GM23248 (cell line): ENCODE data around the gene CAPN13. TPM values are rescaled to one million over a fixed set of nuclear protein-coding genes. Genes with fewer than 3 reads are reported as not detected.

Source experiments
- DNase-seq: peaks from one replicate; pipeline ENCODE4 v3.0.0-alpha.2; 2015
- H2AFZ ChIP-seq: fragments of 200-600 bp; sonication (generic); 2 replicates; pipeline ENCODE4 v1.6.1; 2016; ENCODE audit warnings: antibody characterized with exemption
- H3F3A ChIP-seq: fragments of 200-600 bp; sonication (generic); 2 replicates; pipeline ENCODE4 v1.6.1; 2016; ENCODE audit warnings: mild to moderate bottlenecking, antibody characterized with exemption, mixed run types; ENCODE audit not compliant: insufficient read depth
- H3K27ac ChIP-seq: fragments of 200-600 bp; sonication (generic); 2 replicates; pipeline ENCODE4 v1.5.1; 2016; ENCODE audit warnings: mild to moderate bottlenecking
- H3K27me3 ChIP-seq: fragments of 200-600 bp; sonication (generic); replicated peaks from 2 replicates; pipeline ENCODE4 v1.6.1; 2016; ENCODE audit warnings: mild to moderate bottlenecking; ENCODE audit not compliant: insufficient read depth
- H3K36me3 ChIP-seq: fragments of 200-600 bp; sonication (generic); 2 replicates; pipeline ENCODE4 v1.6.1; 2016; ENCODE audit warnings: low read depth, mild to moderate bottlenecking
- H3K4me1 ChIP-seq: fragments of 200-600 bp; sonication (generic); 2 replicates; pipeline ENCODE4 v1.6.1; 2016; ENCODE audit warnings: mild to moderate bottlenecking; ENCODE audit not compliant: insufficient read depth
- H3K4me2 ChIP-seq: fragments of 200-600 bp; sonication (generic); one replicate; pipeline ENCODE4 v1.6.1; 2016; ENCODE audit warnings: mild to moderate bottlenecking; ENCODE audit not compliant: unreplicated experiment
- H3K4me3 ChIP-seq: fragments of 200-600 bp; sonication (generic); 2 replicates; pipeline ENCODE4 v1.5.1; 2016; ENCODE audit warnings: mild to moderate bottlenecking
- H3K79me2 ChIP-seq: fragments of 200-600 bp; sonication (generic); 2 replicates; pipeline ENCODE4 v1.6.1; 2016; ENCODE audit warnings: mild to moderate bottlenecking; ENCODE audit not compliant: insufficient read depth
- H3K9ac ChIP-seq: fragments of 200-600 bp; sonication (generic); 2 replicates; pipeline ENCODE4 v1.6.1; 2016; ENCODE audit warnings: mild to moderate bottlenecking
- H3K9me2 ChIP-seq: fragments of 200-600 bp; sonication (generic); 2 replicates; pipeline ENCODE4 v1.6.1; 2016; ENCODE audit warnings: mixed run types, mild to moderate bottlenecking, moderate library complexity; ENCODE audit not compliant: insufficient read depth
- H3K9me3 ChIP-seq: fragments of 200-600 bp; sonication (generic); one replicate; pipeline ENCODE4 v1.6.1; 2017; ENCODE audit warnings: low read depth
- H4K20me1 ChIP-seq: fragments of 200-600 bp; sonication (generic); 2 replicates; pipeline ENCODE4 v1.6.0; 2016; ENCODE audit not compliant: insufficient read depth
- EZH2 ChIP-seq: fragments of 200-600 bp; sonication (generic); IDR thresholded peaks from 2 replicates; pipeline ENCODE4 v1.6.1; 2018; ENCODE audit warnings: antibody characterized with exemption, mild to moderate bottlenecking; ENCODE audit not compliant: insufficient read depth, poor library complexity, severe bottlenecking
- EZH2phosphoT487 ChIP-seq: fragments of 200-600 bp; sonication (generic); IDR thresholded peaks from 2 replicates; pipeline ENCODE4 v1.6.1; 2018; ENCODE audit warnings: antibody characterized with exemption, moderate library complexity, mild to moderate bottlenecking, low read depth; ENCODE audit not compliant: insufficient read depth
- WGBS, 2 experiments: methylation state at CpG; one replicate each; pipeline ENCODE4 v1.1.6; 2015 to 2017; ENCODE audit warnings: low lambda C conversion rate in 2 of 2, low coverage in 1 of 2; ENCODE audit errors: missing lambda C conversion rate in 2 of 2; 5-methylcytosine and 5-hydroxymethylcytosine counted together
- in situ Hi-C: fragments of 300-500 bp; cut with MboI; formaldehyde crosslinking; loops from 2 replicates; pipeline ENCODE4 v1.15.0; 2020
- polyA plus RNA-seq: library from polyadenylated mRNA; unstranded; fragments of >200 nt; fragmentation: Nextera tagmentation; extraction: Ambion mirVana; gene quantifications from 2 replicates; pipeline ENCODE4 v1.2.1, GENCODE V29; 2016
- total RNA-seq: library from RNA; depleted of rRNA; stranded (reverse); fragments of >200 nt; shearing (Covaris generic); gene quantifications from 2 replicates; pipeline ENCODE4 v1.2.3, GENCODE V29; 2014

CAPN13 gene
- total and polyA plus RNA-seq, 2 experiments from 2014 or later = not detected

DNA sequence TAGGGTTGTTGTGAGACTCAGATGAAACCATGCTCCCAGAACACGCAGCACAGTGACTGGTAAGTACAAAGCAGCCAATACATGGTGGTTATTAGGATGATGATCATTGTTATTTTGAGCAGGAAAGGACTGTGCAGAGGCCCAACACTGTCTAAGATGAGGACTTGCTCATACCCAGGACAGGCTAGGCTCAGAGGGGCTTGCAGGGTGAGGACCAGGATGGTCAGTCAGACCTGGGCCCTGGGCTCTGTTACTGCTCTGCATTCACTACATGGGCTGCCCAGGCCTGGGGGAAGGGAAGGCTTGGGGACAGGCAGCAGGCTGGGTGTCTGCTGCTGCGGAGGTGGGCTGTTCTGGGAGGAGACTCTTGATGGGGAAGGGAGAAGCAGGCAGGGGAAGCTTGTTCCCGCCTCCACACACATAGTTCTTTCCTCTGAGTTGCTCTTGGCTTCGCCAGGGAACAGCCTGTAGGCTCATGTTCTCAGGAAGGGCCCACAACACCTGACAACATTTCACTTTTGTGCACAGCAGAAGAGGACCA is 17.5 kb downstream of the CAPN13 start:
- H3K4me1 ChIP-seq = no peaks in the 10 kb centered on the region
- in situ Hi-C loops = no loop called here

DNA sequence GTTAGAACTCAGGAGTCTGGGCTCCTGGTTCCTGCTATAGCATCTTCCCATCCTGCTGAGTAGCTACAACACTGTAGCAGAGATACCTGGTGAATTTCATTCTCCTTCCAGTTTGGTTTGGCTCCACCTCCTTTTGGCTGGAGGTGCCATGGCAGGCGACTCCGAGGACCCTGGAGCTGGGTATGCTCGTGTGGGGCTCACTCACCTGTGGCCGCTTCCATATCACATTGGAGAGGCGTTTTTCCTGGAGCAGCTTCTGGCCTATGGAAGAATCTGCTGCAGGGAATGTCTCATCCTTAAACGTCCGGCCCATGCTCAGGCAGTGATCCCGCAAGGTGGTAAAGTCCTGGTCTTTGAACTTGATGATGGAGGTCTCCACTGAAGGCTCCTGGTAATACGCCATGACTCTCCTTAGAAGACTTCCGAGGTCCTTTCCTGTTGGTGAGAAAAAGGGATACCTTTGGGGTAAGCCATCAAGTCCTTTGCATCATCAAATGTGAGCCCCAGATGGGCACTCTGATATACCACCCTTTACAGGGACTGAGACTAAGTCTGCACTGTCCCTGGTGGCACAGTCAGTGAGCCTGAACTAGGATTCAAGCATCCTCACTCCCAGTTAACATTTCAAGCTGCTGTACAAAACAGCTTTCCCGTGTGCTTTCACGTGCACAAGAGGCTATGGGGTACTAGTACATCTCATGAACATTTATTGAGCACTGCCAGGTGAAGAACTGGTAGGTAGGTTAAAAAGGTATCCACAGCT is 20.1 kb downstream of the CAPN13 start:
- H3F3A ChIP-seq = no peaks in the 10 kb centered on the region
- in situ Hi-C loops = no loop called here
- no peaks in the 10 kb centered on the region for H3K9me3 ChIP-seq
- no peaks in the 10 kb centered on the region for H4K20me1 ChIP-seq
- no peak overlapping the region for H3K9ac ChIP-seq
- no peaks in the 10 kb centered on the region for H3K9me2 ChIP-seq
- H3K36me3 ChIP-seq = no peaks in the 10 kb centered on the region
- no peak overlapping the region for H3K27ac ChIP-seq
- no peak for DNase-seq
- H3K27me3 ChIP-seq = peaks cover 30% of the 10 kb centered on the region
- 51% methylated on average over 12 of the region's 12 CpGs for WGBS, 2 experiments
- H3K4me1 ChIP-seq = no peaks in the 10 kb centered on the region
- TF ChIP-seq EZH2phosphoT487 (no peak), EZH2 (no peak)
- no peak overlapping the region for H3K4me2 ChIP-seq
- no peak overlapping the region for H2AFZ ChIP-seq
- no peaks in the 10 kb centered on the region for H3K79me2 ChIP-seq
- H3K4me3 ChIP-seq = no peak overlapping the region

More for the DNA sequence above, 17.5 kb downstream of the CAPN13 start:
- no peak overlapping the region for H3K27ac ChIP-seq
- H3K4me3 ChIP-seq = no peak overlapping the region
- H3K9me3 ChIP-seq = no peaks in the 10 kb centered on the region
- H3F3A ChIP-seq = no peaks in the 10 kb centered on the region
- H3K4me2 ChIP-seq = no peak overlapping the region
- 19 to 22% methylated on average over 4 of the region's 4 CpGs for WGBS, 2 experiments
- no peaks in the 10 kb centered on the region for H3K9me2 ChIP-seq
- peaks cover 24% of the 10 kb centered on the region for H3K27me3 ChIP-seq
- no peaks in the 10 kb centered on the region for H4K20me1 ChIP-seq
- H3K79me2 ChIP-seq = no peaks in the 10 kb centered on the region
- DNase-seq = no peak
- no peak overlapping the region for H3K9ac ChIP-seq
- no peak for TF ChIP-seq EZH2phosphoT487
- TF ChIP-seq EZH2 = no peak
- no peak overlapping the region for H2AFZ ChIP-seq
- no peaks in the 10 kb centered on the region for H3K36me3 ChIP-seq

DNA sequence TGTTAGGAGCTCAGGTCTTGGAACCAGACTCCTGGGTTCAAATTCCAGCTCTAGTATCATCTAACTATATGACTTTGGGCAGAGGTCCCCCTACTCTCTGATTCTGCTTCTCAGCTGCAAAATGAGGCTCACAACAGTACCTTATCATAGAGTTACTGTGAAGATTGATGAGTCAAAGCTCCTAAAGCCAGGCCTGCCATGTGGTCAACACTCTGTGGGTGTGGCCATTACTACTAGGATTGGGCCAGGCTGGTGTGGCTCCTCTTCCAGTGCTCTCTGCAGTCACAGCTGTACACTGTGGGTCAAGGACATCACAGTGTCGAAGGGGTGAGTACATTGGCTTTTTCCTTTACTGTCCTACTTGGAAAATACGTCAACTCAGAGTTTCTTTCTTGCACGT is 22.6 kb downstream of the CAPN13 start:
- Histone ChIP-seq H3K4me2 (no peak overlapping the region), H4K20me1 (no peaks in the 10 kb centered on the region), H3K79me2 (no peaks in the 10 kb centered on the region), H3K9me2 (no peaks in the 10 kb centered on the region), H3K27me3 (peaks cover 23% of the 10 kb centered on the region), H3F3A (no peaks in the 10 kb centered on the region), H2AFZ (no peak overlapping the region), H3K9ac (no peak overlapping the region), H3K36me3 (no peaks in the 10 kb centered on the region), H3K27ac (no peak overlapping the region), H3K4me1 (no peaks in the 10 kb centered on the region), H3K4me3 (no peak overlapping the region), H3K9me3 (no peaks in the 10 kb centered on the region)
- no peak for DNase-seq
- in situ Hi-C loops = no loop called here
- TF ChIP-seq EZH2 = no peak
- TF ChIP-seq EZH2phosphoT487 = no peak
- 31 to 45% methylated on average over 3 of the region's 3 CpGs for WGBS, 2 experiments

DNA sequence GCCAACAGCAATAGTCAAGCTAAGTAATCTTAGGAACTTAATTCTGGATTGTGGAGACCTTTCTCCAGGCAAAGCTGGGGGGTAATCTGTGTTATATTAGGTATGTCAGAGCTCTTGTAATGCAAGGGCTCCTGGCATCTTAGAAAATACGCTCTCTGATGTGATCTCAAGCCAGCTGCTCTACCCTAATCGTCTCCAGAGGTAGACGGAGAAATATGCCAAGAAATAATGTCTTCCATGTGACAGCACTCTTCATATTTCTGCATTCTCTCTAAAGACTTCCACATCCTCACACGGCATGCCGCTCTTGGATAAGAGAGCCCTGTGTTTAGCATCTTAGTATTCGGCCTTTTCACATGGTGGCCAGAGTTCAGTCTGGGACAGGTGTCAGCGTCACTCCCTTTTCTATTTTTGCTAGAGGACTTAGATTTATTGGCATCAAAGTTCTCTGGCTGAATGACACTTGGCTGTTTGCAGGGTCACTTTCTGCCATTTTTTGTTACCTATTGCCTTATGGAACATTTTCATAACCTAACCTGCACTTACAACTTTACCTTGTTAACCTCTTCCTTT is 25.2 kb downstream of the CAPN13 start:
- H3K4me3 ChIP-seq = no peak overlapping the region
- no peak overlapping the region for H3K9ac ChIP-seq
- DNase-seq = no peak
- WGBS, 2 experiments = 6 to 7% methylated on average over 7 of the region's 7 CpGs
- no peak overlapping the region for H2AFZ ChIP-seq
- H3K4me1 ChIP-seq = no peaks in the 10 kb centered on the region
- H3F3A ChIP-seq = no peaks in the 10 kb centered on the region
- H3K9me2 ChIP-seq = no peaks in the 10 kb centered on the region
- no peaks in the 10 kb centered on the region for H4K20me1 ChIP-seq
- TF ChIP-seq EZH2phosphoT487 = no peak
- TF ChIP-seq EZH2 = no peak
- peaks cover 32% of the 10 kb centered on the region for H3K27me3 ChIP-seq
- no peak overlapping the region for H3K27ac ChIP-seq
- in situ Hi-C loops = no loop called here
- H3K79me2 ChIP-seq = no peaks in the 10 kb centered on the region
- H3K9me3 ChIP-seq = no peaks in the 10 kb centered on the region
- no peaks in the 10 kb centered on the region for H3K36me3 ChIP-seq
- no peak overlapping the region for H3K4me2 ChIP-seq
